Activated CD4-positive, CD25-positive, alpha-beta regulatory T cell treated with anti-CD3 and anti-CD28 coated beads, Interleukin-2, amount 50 U/mL, for 72 hours (primary cell): Measurements from ENCODE around the gene LRRFIP1.
"Not testable (repeated sequence)": the region's sequence is repeated elsewhere in the genome, so short reads cannot be mapped to it uniquely, and the experiment has no call there.

ENCODE experiments used
- DNase-seq: peaks from one replicate; pipeline ENCODE4 v3.0.0; 2021

LRRFIP1 gene

GRCh38 chr2:237732070-237732469 lies 104.7 kb downstream of the LRRFIP1 start:
- DNase-seq: no peak

GRCh38 chr2:237732790-237733381 lies 105.5 kb downstream of the LRRFIP1 start:
- DNase-seq: no peak

- no peak for DNase-seq
Measured at GRCh38 chr2:237733677-237734300, 106.4 kb downstream of the LRRFIP1 start.

- DNase-seq: no peak
Measured at GRCh38 chr2:237734905-237735623, 107.7 kb downstream of the LRRFIP1 start.

GRCh38 chr2:237735798-237736197 lies 108.4 kb downstream of the LRRFIP1 start:
- DNase-seq: no peak

GRCh38 chr2:237736783-237737182 lies 109.4 kb downstream of the LRRFIP1 start:
- no peak for DNase-seq

GRCh38 chr2:237737196-237737865 lies 109.9 kb downstream of the LRRFIP1 start:
- DNase-seq: no peak

- DNase-seq: no peak
Measured at GRCh38 chr2:237738255-237738654, 110.9 kb downstream of the LRRFIP1 start.

GRCh38 chr2:237739101-237739500 lies 111.7 kb downstream of the LRRFIP1 start:
- no peak for DNase-seq

- no peak for DNase-seq
Measured at GRCh38 chr2:237742191-237742590, 114.8 kb downstream of the LRRFIP1 start.

GRCh38 chr2:237742614-237743013 lies 115.2 kb downstream of the LRRFIP1 start:
- DNase-seq: no peak

- DNase-seq: no peak
Measured at GRCh38 chr2:237743024-237743423, 115.6 kb downstream of the LRRFIP1 start.

GRCh38 chr2:237743561-237744269 lies 116.3 kb downstream of the LRRFIP1 start:
- DNase-seq: no peak

- DNase-seq: no peak
Measured at GRCh38 chr2:237744270-237744612, 116.9 kb downstream of the LRRFIP1 start.

- DNase-seq: peak; percentile 79
Measured at GRCh38 chr2:237744613-237745249, 117.3 kb downstream of the LRRFIP1 start.

- no peak for DNase-seq
Measured at GRCh38 chr2:237745250-237745613, 117.8 kb downstream of the LRRFIP1 start.

- DNase-seq: no peak
Measured at GRCh38 chr2:237746302-237747080, 119.1 kb downstream of the LRRFIP1 start.

GRCh38 chr2:237747189-237747588 lies 119.8 kb downstream of the LRRFIP1 start:
- DNase-seq: no peak

- no peak for DNase-seq
Measured at GRCh38 chr2:237749002-237749401, 121.6 kb downstream of the LRRFIP1 start.

- no peak for DNase-seq
Measured at GRCh38 chr2:237749961-237750360, 122.6 kb downstream of the LRRFIP1 start.

- DNase-seq: not testable (repeated sequence)
Measured at GRCh38 chr2:237750441-237750840, 123.1 kb downstream of the LRRFIP1 start.

- DNase-seq: peak; percentile 48
Measured at GRCh38 chr2:237752761-237753165, 125.4 kb downstream of the LRRFIP1 start.
